HG03571 (cell line): ENCODE measurements around the gene ARFGEF3.

ENCODE experiments used
- ATAC-seq: cut with Tn5 transposase; IDR thresholded peaks from one replicate; pipeline ENCODE4 v1.9.1; 2021; ENCODE audit not compliant: unreplicated experiment

Gene ARFGEF3

DNA sequence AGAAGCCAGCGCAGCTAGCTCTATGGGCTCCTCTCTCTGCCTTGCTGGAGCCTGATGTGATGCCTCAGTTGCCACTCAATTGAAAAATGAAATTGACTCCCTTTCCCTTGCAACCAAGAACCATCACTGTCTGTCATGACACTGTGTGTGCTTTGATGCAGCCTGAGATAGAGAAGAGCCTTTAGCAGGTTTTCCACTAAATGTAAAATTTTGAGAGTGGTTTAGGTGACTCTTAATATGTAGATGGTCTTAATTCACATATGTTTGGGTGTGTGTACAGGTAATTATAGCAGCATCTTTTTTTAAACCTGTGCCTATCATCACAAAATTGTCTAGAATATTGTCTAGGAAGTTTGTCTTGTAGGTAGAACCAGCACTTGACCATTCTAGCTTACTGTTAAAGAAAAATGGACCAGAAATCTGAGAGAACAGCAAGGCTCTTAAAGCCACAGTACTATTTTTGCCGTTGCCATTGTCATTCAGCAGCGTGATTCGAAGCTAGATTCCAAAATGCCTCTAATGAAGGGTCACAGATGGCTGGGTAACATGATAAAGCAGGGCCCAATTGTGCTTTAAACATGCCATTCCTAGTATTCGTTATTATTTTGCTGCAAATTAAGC is 1.3 kb downstream of the ARFGEF3 start:
- ATAC-seq: no peak

DNA sequence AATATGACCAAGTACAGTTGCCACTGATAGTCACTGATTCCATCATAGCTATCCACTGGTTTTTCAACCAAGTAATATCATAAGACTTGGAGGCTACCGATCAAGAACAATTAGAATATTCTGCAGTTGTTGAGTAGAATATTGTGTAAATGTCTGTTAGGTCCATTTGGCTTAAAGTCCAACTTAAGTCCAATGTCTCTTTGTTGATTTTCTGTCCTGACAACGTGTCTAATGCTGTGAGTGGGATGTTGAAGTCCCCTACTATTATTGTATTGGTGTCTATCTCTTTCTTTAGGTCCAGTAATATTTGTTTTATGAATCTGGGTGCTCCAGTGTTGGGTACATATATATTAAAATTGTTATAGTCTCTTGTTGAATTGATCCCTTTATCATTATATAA is 13.9 kb downstream of the ARFGEF3 start:
- ATAC-seq: no peak

DNA sequence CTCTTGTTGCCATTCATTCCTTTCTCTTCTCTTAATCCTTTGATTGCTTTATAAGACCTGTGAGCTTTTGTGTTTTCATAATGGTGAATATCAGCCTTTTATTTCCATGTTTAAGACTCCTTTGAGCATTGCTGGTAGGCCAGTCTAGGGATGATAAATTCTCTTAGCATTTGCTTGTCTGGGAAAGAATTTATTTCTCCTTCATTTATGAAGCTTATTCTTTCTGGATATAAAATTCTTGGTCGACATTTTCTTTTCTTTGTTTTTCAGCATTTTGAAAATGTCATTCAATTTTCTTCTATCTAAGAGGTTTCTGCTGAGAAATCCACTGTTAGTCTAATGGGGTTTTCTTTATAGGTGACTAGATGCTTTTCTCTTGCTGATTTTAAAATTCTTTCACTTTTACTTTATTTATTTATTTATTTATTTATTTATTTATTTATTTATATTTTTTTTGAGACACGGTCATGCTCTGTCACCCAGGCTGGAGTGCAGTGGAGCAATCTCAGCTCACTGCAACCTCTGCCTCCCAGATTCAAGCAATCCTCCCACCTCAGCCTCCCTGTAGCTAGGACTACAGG is 15.0 kb downstream of the ARFGEF3 start:
- no peak for ATAC-seq

- ATAC-seq: no peak
Measured at GRCh38 chr6:138182939-138183789, 21.4 kb downstream of the ARFGEF3 start.

GRCh38 chr6:138183790-138184134 is 22.0 kb downstream of the ARFGEF3 start:
- no peak for ATAC-seq

GRCh38 chr6:138184230-138184629 is 22.5 kb downstream of the ARFGEF3 start:
- no peak for ATAC-seq

DNA sequence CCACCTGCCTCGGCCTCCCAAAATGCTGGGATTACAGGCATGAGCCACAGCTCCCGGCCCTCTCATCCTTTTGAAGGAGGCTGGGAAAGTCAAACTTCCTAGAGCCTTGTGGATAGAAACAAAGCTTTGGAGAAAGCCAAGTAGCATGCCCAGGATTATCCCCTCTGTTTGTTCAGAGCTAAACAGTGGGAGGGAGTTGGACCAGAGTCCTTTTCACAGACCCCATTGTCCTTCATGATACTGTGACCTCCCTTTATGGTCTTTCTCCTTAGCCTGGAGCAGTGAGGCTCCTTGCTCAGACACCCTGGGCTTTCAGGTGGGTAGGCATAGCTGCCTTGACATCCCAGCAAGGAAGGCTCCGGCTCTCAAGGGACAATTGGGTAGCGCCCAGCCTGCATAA is 25.4 kb downstream of the ARFGEF3 start:
- ATAC-seq: no peak

DNA sequence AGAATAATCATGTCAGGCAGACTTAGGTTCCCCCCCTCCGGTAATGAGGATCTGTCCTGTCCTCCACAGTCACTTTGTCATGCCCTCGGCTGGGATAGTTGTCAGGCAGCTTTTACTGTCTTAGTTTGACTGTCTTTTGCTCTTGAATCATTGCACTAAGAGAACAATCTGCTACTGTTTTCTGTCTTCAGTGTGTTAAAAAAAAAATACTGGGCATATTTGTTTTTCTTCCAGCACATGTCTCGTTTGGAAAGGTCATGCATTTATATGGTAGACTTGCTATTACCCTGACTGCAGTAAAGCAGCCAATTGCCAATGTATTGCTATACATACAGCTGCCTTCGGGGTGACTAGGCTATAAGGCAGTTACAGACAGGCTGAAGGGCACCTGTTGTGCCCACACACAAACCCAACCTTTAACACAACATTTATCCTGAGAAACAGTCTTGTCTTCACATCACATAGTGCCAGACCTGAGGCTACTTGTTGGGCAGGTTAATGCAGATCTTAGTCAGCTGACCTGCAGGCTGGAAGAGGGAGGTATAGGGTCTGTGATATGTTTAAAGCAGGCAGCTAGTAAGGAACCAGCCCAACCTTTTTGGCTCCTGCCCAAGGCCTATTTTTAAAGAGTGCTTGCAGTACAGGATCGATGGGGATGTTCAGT is 26.7 kb downstream of the ARFGEF3 start:
- no peak for ATAC-seq

DNA sequence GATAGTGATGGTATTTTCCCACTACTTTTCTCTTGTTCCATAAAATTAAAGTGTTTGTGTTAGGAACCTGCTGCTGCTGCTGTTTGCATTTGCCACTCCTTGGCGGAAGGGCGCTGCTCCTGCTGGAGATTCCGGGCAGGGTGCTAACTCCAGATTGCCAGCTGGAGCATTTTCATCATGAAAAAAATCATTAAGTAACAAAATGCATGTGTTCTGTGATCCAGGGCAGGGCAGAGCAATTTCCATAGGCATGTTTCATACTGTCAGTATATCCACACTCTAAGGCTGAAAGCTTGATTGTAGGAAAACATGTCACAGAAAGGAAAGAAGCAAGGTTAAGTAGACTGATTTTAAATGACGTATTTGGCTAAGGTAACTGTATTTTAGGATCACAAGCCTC is 32.5 kb downstream of the ARFGEF3 start:
- no peak for ATAC-seq

GRCh38 chr6:138196122-138196738 is 34.5 kb downstream of the ARFGEF3 start:
- ATAC-seq: no peak

DNA sequence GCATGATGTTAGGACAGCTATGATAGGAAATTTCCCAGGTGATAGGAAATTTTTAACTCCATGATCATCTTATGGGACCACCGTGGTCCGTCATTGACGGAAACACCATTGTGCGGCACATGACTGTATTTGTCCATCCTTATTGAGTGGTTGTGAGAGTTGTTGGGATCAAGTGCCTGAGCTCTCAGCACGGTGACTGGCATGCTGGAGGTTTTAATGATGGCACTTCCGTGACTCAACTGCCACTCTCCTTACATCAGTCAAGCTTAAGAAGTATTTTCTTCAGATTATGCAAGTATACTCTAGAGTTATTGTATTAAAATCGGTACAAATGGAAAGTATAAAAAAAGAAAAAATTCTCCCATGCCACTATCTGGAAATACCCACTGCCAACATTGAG is 35.8 kb downstream of the ARFGEF3 start:
- no peak for ATAC-seq

GRCh38 chr6:138198430-138199091 is 36.8 kb downstream of the ARFGEF3 start:
- ATAC-seq: no peak

GRCh38 chr6:138201836-138202235 is 40.1 kb downstream of the ARFGEF3 start:
- ATAC-seq: no peak

- no peak for ATAC-seq
Measured at GRCh38 chr6:138203315-138203714, 41.6 kb downstream of the ARFGEF3 start.

DNA sequence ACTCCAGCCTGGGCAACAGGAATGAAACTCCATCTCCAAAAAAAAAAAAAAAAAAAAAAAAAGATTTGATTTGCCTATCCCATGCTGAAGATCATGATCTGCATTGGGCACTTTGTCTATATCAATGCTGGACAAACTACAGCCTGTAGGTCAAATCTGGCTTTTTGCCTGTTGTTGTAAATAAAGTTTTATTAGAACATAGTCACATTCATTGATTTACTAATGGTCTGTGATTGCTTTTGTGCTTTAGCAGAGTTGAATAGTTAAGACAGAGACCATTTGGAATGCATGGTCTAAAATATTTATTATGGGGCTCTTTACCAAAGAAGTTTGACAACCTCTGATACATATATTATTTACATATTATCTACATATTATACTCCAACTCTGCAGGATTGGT is 42.6 kb downstream of the ARFGEF3 start:
- ATAC-seq: no peak

- ATAC-seq: no peak
Measured at GRCh38 chr6:138204792-138205384, 43.1 kb downstream of the ARFGEF3 start.

DNA sequence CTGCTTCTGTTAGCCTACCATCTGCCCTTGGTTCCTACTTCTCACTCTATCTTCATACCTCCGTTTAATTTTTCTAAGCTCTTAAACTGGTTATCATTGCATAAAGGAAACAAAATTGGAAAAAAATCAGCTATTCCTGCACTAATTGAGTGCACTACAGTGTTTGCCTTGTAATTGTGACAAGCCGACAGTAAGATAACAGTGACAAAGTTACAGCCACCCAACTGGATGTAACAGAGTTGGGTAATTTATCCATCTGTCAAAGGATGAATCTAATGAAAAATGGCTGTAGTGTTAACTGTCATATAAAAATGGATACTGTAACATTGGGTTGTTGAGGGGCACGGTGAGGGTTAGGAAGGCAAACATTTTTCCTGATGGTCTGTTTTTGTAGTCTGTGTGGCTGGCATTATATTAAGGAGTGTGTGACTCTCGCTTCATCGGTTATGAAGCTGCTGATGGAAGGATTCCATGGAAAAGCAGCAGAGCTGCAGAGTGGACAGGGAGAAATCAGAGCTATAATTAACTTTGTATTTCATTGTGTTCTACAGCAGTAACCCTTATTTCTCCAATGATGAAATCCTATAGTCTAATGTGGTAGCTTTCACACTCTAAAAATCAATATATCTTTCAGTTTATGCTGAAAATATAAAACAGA is 43.8 kb downstream of the ARFGEF3 start:
- ATAC-seq: no peak

DNA sequence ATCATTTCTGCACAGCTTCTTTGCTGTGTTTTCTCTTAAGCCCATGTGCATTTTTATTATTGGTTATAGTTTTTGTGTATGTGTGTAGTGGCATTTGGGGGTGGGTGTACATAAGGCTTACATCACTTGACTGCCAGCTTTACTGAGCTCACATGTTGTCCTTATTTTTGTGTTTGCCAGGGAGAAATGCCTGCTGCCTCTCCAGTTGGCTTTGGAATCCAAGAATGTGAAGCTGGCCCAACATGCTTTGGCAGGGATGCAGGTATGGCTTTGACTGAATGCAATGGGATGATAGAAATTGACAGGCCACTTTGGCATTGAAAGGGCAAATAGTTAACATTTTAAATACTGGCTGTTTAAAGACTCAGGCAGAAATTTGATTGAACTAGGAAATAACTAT is 45.1 kb downstream of the ARFGEF3 start:
- no peak for ATAC-seq

GRCh38 chr6:138211048-138211581 is 49.4 kb downstream of the ARFGEF3 start:
- no peak for ATAC-seq

DNA sequence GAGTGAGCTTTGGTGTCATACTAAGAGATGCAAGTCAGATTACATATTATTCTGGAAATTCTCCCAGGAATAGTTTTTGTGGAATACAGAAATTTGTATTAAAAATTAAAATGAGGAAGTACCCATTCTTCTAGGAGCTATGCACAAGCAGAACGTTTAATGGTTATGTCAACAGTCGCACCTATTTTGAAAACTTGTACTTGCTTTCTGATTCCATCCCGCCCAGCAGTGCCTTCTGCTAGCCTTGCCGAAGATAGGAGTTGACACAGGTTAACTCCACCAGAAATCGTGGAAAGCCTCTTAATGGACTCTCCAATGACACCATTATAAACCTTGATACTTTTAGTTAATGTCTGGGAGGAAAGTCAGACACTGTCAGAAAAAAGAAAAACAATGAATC is 49.9 kb downstream of the ARFGEF3 start:
- no peak for ATAC-seq
